NCI-H146 treated with DMSO at 0.1 percent for 48 hours (cell line): ENCODE results near the gene RPL27A.

ENCODE experiments used
- DNase-seq: peaks from one replicate; lab custom pipeline; 2025; ENCODE audit not compliant: unreplicated experiment; lab: John Stamatoyannopoulos, UW

The RPL27A gene

DNA sequence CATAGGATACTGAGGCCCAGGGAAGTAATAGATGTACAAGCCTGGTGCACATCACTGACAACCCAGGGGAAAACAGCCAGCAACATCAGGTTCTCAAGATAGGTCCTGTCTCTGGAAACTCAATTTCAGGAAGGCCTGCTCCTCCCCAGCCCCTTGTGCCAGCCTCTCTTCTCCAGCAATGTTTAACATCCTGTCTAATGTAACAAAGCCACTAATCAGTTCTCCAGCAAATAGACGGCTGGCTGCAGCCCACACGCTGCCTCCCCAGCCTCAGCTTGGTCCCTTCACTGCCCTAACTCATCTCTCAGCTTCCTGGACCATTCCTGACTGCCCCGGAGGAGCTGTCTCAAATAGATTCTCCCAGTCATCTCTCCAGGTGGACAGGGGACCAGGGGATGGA, 37.8 kb downstream of the RPL27A start:
- DNase-seq = no peak

DNA sequence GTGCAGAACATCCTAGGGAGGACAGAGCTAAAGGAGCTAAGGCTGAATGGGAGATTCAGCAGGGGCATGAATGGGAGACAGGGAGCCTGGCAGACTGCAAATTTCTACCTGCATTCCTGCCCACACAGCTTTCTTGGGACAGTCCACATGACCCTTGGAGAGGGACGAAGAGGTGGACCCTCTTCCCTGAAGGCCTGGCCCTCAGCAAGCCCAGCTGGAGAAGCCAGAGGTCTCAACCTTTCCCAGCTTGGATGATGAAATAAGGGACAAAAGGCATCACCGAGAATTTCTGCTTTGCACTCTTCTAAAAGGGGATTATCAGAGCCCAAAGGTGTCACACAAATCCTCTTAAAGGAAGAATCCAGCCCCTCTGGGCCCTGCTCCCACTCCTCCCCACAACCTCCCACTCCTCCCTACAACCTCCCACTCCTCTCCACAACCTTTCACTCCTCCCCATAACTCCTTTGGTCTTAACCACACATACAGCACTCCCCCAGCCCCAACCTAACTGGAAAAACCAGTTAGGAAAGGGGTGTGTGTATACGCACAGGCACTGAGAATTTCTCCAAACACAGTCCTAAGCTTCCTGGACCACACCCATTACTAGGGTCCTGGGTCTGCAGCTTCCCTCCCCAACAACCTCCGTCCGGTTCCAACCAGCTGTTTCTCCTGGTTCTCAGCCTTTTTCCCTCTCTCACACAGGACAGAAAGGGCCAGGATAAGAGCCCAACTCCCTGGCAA, 38.4 kb downstream of the RPL27A start:
- no peak for DNase-seq

DNA sequence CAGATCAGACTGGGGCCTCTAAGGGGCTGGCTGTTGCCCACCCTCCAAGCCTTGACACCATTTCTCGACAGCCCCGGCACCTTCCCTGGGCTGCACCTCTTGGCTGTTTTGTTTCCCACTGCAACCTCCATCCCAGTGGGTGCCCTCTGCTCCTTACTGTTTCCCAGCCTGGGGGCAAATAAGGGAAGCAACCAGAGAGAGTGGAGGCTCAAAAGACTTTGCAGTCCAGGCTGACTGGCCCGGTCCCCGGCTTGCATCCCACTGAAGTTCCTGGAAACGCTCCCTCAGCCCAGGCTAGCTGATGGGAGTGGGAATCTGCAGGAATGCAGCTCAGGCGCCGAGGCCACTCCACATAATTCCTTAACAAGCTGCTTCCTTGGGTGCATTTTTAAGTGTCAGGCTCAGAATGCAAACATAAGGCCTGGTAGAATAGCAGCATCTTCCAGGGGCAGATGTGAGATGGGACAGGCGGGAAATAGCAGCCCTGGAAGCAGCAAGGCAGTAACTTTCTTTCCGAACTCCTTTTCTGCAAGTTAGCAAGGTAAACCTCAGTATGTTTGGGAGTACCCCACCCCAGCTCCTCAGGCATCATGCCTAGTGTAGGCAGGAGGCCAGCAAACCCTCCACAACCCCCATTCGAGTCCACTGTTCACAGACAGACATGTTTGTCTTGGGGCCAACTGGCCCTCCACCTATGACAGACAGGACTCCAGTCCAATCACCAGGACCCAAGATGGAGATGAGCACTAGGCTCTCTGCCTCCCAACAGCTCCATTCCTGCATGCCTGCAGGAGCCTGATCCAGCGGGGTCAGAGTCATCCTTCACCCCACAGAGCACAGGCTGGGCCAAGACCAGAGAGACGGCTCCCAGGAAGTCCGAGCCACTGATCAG, 39.3 kb downstream of the RPL27A start:
- no peak for DNase-seq

DNA sequence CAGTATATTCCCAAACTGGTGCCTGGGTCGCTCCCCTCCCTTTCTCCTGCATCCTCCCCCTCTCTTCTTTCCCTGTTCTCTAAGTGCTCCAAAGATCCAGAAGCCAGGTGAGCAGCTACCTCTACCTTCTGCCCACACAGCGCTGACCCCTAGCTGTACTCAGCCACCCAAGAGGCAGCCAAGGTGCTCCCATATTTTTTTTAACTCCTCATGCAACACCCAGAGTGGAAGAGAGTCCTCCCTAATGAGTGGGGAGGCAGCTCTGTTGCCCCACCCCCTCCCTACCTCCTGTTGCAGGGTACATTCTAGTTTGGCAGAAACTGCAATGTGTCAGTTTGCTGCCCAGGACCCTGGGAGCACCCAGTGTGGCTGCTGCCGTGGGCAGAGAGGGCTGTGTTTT, 40.2 kb downstream of the RPL27A start:
- DNase-seq = no peak

DNA sequence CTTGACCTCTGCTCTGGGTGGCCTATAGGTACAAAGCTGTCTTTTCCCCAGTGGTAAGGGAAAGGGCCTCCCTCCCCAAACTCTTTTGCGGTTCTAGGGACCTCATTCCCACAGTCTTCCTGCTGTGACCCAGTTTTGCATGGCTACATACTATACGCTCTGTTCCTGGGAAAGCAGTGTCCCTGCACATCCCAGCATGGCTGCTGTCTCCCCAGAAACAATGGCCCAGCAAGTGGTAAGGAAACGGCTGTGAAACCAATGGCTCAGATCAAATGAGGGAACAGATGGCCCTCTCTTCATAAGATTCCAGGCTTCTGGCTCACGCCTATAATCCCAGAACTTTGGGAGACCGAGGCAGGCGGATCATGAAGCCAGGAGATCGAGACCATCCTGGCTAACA, 41.1 kb downstream of the RPL27A start:
- DNase-seq = no peak

DNA sequence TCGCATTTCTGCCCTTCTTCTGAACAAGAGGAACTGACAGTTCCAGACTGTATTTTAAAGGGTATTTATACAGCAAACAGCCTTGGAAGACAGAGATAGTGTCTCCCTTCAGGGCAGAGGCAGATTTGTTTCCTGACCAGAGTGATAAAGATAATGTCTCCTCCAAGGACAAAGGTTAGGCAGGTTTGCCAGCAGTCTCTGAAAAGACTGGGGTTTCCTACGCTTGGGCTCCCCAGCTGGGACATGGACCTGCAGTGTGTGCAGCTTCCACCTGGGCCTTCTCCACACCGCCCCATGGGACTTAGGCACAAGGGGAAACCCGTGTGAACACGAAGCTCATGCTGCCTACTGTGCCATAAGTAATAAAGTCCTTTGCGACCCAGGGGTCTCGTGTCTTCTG, 42.1 kb downstream of the RPL27A start:
- no peak for DNase-seq

DNA sequence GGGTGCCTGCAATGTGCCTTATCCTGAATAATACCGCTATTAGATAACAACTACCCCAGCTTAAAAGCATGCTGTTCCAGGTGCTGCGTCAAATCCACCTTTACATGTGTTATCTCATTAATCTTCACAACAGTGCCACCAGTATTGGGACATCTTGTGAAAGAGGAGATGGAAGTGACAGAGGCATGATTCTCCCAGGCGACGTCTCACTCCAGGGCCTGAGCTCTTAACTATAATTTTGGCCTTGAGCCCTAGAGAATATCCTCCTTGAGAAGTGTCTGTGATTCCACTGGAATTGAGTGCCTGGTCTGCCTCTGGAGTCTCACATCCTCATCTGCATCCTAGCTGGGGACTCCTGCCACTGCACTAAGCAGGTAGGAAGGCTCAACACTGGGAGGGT, 43.8 kb downstream of the RPL27A start:
- no peak for DNase-seq

DNA sequence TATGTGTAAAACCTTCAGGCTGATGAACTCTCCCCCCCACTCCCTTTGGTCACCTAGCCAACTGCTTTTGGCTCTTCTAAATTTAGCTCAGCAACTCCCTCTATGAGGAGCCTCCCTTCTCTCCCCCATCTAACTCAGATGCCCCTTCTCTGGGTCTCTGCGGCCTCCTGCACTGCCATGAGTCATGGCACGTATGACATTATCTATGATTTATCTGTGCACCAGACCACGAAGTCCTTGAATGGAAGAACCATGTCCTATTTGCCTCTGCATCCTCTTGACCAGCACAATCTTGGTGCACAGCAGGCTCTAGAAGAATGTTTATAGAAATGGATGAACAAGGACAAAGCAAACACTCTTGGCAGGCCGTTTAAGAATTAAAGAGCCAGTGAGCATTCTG, 46.0 kb downstream of the RPL27A start:
- DNase-seq = no peak

DNA sequence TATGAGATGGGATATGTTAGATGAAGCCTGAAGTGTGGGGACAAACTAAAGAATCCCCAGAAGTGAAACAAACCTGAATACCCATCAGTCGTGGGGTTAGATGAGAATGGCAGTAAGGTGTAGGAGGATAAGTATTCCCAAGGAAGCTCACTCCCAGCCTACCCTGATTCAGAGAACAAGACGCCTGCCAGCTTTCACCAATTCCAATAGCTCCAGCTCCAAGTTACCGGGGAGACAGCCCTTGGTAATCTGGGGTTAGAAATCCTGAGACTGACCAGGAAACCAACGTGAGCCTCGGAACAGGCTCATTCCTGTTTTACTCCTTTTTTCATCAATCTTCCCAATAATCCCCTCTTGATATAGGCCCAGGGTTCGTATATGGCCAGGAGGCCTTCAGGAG, 46.5 kb downstream of the RPL27A start:
- DNase-seq = no peak

DNA sequence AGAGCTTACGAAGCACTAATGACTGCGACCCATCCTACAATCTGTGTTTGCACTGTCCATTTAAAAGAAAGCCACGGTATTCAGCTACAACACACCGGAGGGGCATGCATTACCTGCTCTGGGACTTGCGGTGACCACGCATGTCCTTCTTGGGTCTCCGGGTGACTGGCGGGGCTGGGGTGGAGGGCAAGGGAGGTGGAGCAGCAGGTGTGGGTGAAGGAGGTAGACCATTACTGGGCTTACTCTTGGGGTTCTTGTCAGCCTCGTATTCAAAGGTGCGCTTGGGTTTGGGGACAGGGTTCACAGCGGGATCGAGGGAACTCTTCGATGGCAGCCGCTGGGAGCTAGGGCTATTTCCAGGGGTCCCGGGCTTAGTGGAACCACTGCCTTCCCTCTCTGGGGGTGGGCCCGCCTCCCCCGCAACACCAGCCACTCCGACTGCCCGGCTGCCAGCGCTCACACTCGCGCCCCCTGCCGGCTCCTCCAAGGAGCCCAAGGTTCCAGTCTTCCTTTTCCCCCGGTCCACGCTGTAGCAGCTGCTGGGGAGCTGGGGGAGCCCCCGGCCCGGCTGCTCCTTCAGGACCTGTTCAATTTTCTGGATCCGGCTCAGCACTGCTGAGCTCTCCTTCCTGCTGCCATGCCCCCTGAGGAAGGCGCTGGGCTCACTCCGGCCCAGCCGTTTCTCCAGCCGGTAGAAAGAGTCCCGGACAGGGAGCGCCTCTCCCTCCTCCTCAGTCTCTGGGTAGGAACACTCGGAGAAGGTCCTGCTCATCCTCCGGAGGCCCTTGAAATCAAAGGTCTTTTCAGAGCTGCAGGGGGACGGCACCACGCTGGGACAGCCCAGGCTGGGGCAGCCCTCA, 47.5 kb downstream of the RPL27A start:
- no peak for DNase-seq

DNA sequence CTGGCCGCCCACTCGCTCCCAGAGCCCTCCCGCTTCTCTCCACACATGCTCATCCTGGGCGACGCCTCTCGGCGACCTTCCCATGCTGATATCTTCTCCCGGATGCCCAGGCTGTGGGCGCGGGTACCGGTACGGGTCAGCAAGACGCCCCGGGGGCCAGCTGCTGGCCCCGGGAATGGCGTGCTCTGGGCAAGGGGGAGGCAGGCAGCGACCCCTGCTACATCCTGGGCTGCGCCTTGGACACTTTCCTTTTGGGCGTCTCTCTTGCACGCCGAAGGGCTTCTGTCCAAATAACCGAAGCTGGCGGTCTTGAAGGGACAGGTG, 48.1 kb downstream of the RPL27A start:
- DNase-seq = no peak

DNA sequence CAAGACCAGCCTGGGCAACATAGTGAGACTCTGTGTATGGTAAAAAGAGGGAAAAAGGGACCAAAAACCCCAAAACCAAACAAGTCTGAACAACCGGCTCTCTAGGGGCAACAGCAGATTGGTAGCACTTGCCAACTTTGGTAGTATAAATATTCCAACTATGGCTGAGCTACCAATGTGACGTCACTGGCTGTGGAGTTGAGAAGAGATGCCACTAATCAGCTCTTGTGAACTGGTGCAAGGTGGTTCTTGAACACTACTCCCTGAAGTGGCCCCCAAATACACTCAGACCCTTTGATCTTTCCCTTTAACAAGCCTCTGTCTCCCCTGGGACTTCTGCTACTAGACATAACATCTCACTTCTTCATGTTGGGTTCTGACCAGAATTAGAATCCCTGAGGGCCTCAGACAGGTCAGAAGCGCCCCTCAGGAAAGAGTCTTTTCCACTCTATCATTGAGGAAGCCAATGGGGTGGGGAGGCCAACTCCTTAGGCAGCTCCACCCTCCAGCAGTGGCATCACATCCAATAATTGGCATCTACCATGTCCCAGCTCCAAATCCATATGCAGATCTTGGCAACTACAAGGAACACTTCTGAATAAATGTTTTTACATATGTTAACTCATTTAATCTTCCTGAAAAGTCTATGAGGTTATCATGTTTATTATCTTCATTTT, 49.2 kb downstream of the RPL27A start:
- no peak for DNase-seq

DNA sequence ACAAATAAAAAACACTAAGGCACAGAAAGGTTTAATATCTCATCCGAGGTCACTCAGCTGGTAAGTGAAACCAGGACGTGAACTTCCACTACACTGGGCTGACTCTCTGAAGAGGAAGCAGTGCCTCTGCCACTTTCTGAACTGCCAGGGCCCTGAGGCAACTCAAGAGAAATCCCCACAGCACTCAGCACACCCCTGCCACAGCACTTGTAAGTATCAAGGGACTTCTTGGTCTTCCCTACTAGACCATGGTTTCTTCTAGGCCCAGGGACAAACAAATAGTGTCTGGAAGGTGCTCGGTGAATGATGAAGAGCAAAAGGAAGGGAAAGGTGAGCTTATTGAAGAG, 49.7 kb downstream of the RPL27A start:
- DNase-seq = no peak

DNA sequence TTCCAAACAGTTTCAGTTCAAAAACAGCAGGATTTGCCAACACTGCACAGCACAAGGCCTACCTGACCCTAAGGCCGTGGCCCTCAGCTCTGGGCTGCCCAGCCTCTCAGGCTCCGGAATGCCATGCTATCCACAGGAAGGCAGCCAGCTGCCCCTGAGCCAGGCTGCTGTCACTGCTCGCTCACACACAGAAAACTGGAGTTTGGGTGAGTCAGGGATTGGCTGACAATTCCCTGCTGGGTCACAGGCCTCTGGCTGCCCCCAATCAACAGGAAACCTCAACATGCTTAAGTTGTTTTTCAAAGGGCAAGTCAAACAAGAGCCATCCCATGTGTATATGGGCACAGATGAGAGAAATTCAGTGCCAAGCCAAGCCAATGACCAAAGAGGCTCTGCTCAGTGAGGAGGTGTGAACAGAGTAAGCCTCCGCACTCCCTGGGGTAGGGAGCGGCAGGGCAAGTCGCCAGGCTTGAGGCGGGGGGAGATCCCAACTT, 50.2 kb downstream of the RPL27A start:
- DNase-seq = no peak

DNA sequence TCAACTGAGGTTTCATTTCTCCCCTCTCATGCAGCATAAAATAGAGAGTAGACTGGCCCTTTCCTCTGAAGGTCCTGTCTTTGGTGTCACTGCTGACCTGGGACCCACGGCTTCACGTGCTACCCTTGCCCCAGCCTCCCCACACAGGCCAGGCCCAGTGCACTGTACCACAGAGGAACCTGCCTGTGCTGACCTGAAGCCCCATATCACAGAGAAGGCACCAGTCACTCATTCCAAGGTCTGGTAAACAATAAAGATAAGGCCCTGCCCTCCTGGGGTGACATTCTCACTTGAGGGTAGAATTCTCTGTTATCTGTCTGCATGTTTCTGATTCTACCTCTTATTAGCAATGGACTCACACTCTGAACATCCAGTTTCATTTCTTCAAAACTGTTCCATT, 51.3 kb downstream of the RPL27A start:
- DNase-seq = no peak

DNA sequence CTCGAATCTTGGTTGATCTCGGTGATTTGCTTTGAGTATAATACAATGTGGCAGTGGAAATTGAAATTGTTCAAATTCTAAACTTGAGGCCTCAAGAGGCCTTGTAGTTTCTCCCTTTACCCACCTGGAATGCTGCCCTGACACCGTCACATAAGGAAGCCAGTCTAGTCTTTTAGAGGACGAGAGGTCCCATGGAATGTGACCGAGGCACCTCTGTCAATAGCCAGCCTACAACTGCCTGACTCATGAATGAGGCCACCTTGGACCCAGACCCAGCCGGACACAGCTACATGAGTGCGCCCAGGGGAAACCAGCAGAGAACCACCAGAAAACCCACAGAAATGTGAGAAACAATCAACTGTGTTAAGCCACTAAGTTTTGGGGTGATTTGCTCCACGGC, 52.5 kb downstream of the RPL27A start:
- DNase-seq = no peak

DNA sequence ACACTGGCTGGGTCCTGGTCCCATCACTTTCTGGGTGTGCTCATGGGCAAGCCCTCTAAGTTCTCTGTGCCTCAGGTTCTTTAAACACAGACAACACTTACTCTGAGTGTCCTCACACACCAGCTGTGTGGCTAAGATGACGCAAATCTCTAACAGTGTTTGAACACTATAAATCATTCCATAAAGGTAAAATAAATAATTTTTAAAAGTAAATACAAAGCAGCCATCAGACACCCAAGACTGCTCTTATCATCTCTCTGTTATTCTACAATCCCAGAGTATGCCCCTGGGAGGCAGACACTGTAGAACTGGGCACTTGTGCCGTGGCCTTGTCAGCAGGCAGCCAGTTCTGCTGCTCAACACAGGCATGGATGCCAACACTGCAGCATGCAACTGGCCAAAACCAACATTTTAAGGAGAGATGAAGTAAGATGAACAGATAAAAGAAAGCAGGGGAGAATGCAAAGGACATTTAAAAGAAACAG, 56.8 kb downstream of the RPL27A start:
- no peak for DNase-seq
